ENCODE measurements around the gene FSTL4.

GRCh38 chr5:133241179-133242092 lies 370.9 kb downstream of the FSTL4 start:
- TF ChIP-seq CTCF (IDR thresholded peaks at IDR 0.05) (no peak), ZFX (IDR thresholded peaks at IDR 0.05; ENCODE audit: borderline replicate concordance) (no peak)
